ENCODE results near the gene MECP2. TPM values are rescaled to one million over a fixed set of nuclear protein-coding genes. Genes with fewer than 3 reads are reported as not detected.

Gene MECP2
- total RNA-seq, 1 experiment from 2014 or later = 20.4 TPM

- Histone ChIP-seq H3K79me2 (ENCODE audit: low read length) (no peaks in the 10 kb centered on the region), H3K4me1 (ENCODE audit: low read length) (no peaks in the 10 kb centered on the region)
These were observed 24.4 kb upstream of the MECP2 start for GRCh38 chrX:154121961-154122360.

DNA sequence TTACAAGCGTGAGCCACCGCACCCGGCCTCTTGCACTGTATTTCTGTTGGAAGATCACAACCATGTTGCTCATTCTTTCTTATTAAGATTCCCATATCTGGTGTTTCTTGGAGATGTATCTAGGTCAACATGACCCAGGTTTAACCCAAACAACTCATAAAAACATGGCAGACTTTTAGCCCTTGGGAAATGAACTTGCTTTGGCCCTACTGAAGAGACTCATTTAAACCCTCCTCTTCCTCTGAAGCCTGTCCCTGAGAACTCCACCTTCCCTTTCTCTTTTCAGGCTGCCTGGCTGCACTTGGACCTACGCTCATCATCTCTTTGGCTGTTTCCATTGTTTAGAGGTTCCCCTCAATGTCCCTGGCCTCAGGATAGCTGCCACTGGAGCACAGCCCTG is 23.7 kb upstream of the MECP2 start:
- Histone ChIP-seq H3K9me2 (replicated peaks; ENCODE audit: insufficient read depth, low read length) (no peaks in the 10 kb centered on the region), H3K4me1 (ENCODE audit: low read length) (no peaks in the 10 kb centered on the region), H3K79me2 (ENCODE audit: low read length) (no peaks in the 10 kb centered on the region), H3K9ac (ENCODE audit: low read length) (no peak overlapping the region), H2AFZ (ENCODE audit: low read length) (no peak overlapping the region), H3K36me3 (ENCODE audit: insufficient read depth, low read length) (no peaks in the 10 kb centered on the region), H3K9me3 (ENCODE audit: low read length) (no peaks in the 10 kb centered on the region), H4K20me1 (ENCODE audit: insufficient read depth, low read depth, low read length) (no peaks in the 10 kb centered on the region), H3K27ac (ENCODE audit: low read length) (no peak overlapping the region), H3K4me3 (ENCODE audit: low read length) (no peak overlapping the region), H3K4me2 (ENCODE audit: low read depth, low read length, poor library complexity, severe bottlenecking) (no peak overlapping the region), H3K27me3 (ENCODE audit: low read length) (0 out of 2 replicates have a peak, but pooled peaks cover 4% of the 10 kb centered on the region)
- DNase-seq = no peak

More at GRCh38 chrX:154121961-154122360, 24.4 kb upstream of the MECP2 start:
- Histone ChIP-seq H3K27me3 (ENCODE audit: low read length) (0 out of 2 replicates have a peak, but pooled peaks cover 4% of the 10 kb centered on the region), H3K36me3 (ENCODE audit: insufficient read depth, low read length) (no peaks in the 10 kb centered on the region), H3K9me3 (ENCODE audit: low read length) (no peaks in the 10 kb centered on the region), H2AFZ (ENCODE audit: low read length) (no peak overlapping the region), H3K9me2 (replicated peaks; ENCODE audit: insufficient read depth, low read length) (no peaks in the 10 kb centered on the region), H3K4me3 (ENCODE audit: low read length) (no peak overlapping the region), H3K9ac (ENCODE audit: low read length) (no peak overlapping the region), H4K20me1 (ENCODE audit: insufficient read depth, low read depth, low read length) (no peaks in the 10 kb centered on the region), H3K27ac (ENCODE audit: low read length) (no peak overlapping the region), H3K4me2 (ENCODE audit: low read depth, low read length, poor library complexity, severe bottlenecking) (no peak overlapping the region)
- DNase-seq = no peak

DNA sequence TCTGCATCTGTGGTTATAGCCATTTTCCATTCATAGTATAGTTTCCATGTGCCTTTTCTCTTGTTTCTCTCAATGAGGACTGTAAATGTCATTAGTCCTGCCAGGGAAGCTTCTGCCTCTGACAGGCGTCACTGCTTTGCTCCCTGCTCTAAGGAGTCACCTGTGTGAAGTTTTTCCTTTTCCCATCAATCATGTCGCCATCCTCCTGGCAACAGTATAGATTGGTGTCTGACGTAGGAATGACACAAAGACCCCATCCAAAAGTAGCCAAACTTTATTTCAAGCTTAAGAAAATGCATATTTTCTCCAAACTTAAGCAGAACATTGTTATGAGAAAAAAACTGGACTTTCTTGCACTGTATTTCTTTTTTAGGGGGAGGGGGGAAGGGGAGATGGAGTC is 23.1 kb upstream of the MECP2 start:
- no peak overlapping the region for H3K9ac ChIP-seq (ENCODE audit: low read length)
- H3K9me3 ChIP-seq (ENCODE audit: low read length) = no peaks in the 10 kb centered on the region
- H3K27me3 ChIP-seq (ENCODE audit: low read length) = 0 out of 2 replicates have a peak, but pooled peaks cover 4% of the 10 kb centered on the region
- H2AFZ ChIP-seq (ENCODE audit: low read length) = no peak overlapping the region
- no peak overlapping the region for H3K4me2 ChIP-seq (ENCODE audit: low read depth, low read length, poor library complexity, severe bottlenecking)
- H3K27ac ChIP-seq (ENCODE audit: low read length) = no peak overlapping the region
- no peaks in the 10 kb centered on the region for H3K9me2 ChIP-seq (replicated peaks; ENCODE audit: insufficient read depth, low read length)
- H3K36me3 ChIP-seq (ENCODE audit: insufficient read depth, low read length) = no peaks in the 10 kb centered on the region
- H3K4me1 ChIP-seq (ENCODE audit: low read length) = no peaks in the 10 kb centered on the region
- DNase-seq = no peak
- no peaks in the 10 kb centered on the region for H3K79me2 ChIP-seq (ENCODE audit: low read length)
- H4K20me1 ChIP-seq (ENCODE audit: insufficient read depth, low read depth, low read length) = no peaks in the 10 kb centered on the region
- no peak overlapping the region for H3K4me3 ChIP-seq (ENCODE audit: low read length)

DNA sequence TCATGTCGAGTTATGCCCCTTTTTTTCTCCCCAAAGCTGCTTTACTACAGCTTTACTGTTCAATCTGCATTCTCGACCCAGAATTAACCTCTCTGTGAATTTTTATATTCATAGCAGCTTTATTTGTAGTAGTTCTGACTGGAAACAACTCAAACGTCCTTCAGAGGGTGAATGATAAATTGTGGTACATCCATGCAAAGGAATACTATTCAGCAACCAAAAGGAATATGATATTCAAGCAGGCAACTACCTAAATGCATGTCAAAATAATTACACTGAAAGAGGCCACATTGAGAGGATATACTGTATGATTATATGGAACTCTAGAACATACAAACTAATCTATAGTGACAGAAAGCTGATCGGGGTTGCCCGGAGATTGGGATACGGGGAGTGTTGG is 20.0 kb upstream of the MECP2 start:
- no peak overlapping the region for H3K9ac ChIP-seq (ENCODE audit: low read length)
- H3K4me2 ChIP-seq (ENCODE audit: low read depth, low read length, poor library complexity, severe bottlenecking) = no peak overlapping the region
- H3K9me2 ChIP-seq (replicated peaks; ENCODE audit: insufficient read depth, low read length) = no peaks in the 10 kb centered on the region
- no peak overlapping the region for H2AFZ ChIP-seq (ENCODE audit: low read length)
- H3K4me1 ChIP-seq (ENCODE audit: low read length) = no peaks in the 10 kb centered on the region
- 0 out of 2 replicates have a peak, but pooled peaks cover 4% of the 10 kb centered on the region for H3K27me3 ChIP-seq (ENCODE audit: low read length)
- H4K20me1 ChIP-seq (ENCODE audit: insufficient read depth, low read depth, low read length) = no peaks in the 10 kb centered on the region
- no peaks in the 10 kb centered on the region for H3K36me3 ChIP-seq (ENCODE audit: insufficient read depth, low read length)
- no peak overlapping the region for H3K27ac ChIP-seq (ENCODE audit: low read length)
- no peaks in the 10 kb centered on the region for H3K9me3 ChIP-seq (ENCODE audit: low read length)
- no peak for DNase-seq
- no peaks in the 10 kb centered on the region for H3K79me2 ChIP-seq (ENCODE audit: low read length)
- H3K4me3 ChIP-seq (ENCODE audit: low read length) = no peak overlapping the region

DNA sequence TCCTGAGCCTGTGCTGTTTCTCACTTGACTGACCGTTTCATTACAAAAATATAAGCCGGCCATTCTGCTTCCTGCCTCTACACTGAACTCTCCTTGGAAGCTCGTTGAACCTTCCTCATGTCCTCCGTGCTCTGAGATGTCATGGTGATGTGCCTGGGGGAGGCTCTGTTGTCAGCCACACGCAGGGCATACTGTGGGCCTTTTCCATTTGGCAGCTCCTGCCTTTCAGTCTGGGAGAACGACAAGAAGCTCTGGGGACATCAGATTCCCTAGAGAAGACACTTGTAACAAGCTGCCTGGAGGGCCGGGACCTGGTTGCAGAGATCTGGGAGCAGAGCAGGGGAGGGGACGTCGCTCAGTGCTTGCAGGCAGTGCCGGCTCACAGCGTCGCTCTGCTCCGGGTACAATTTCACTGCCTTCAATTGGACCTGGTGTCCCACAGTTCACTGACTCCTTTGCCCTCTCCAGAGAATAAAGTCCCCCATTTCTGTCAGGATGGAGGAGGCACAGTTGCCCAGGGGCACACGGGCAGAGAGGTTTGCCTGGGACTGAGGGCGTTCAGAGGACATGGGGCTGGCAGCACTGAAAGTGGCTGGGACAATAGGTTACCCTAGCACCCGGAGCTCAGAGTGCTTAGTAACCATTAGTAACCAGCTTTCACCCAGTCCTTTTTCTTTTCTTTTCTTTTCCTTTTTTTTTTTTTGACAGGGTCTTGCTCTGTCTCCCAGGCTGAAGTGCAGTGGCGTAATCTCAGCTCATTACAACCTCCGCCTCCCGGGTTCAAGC is 19.1 kb upstream of the MECP2 start:
- Histone ChIP-seq H3K9ac (ENCODE audit: low read length) (no peak overlapping the region), H2AFZ (ENCODE audit: low read length) (no peak overlapping the region)

GRCh38 chrX:154115750-154116149 is 18.2 kb upstream of the MECP2 start:
- H3K36me3 ChIP-seq (ENCODE audit: insufficient read depth, low read length) = no peaks in the 10 kb centered on the region
- H3K27me3 ChIP-seq (ENCODE audit: low read length) = 0 out of 2 replicates have a peak, but pooled peaks cover 4% of the 10 kb centered on the region
- H3K4me2 ChIP-seq (ENCODE audit: low read depth, low read length, poor library complexity, severe bottlenecking) = no peak overlapping the region
- no peak overlapping the region for H2AFZ ChIP-seq (ENCODE audit: low read length)
- DNase-seq = no peak
- H4K20me1 ChIP-seq (ENCODE audit: insufficient read depth, low read depth, low read length) = no peaks in the 10 kb centered on the region
- no peaks in the 10 kb centered on the region for H3K79me2 ChIP-seq (ENCODE audit: low read length)
- no peak overlapping the region for H3K4me3 ChIP-seq (ENCODE audit: low read length)
- no peaks in the 10 kb centered on the region for H3K9me3 ChIP-seq (ENCODE audit: low read length)
- no peaks in the 10 kb centered on the region for H3K9me2 ChIP-seq (replicated peaks; ENCODE audit: insufficient read depth, low read length)
- H3K9ac ChIP-seq (ENCODE audit: low read length) = no peak overlapping the region
- no peaks in the 10 kb centered on the region for H3K4me1 ChIP-seq (ENCODE audit: low read length)
- no peak overlapping the region for H3K27ac ChIP-seq (ENCODE audit: low read length)

More for the DNA sequence above, 19.1 kb upstream of the MECP2 start:
- H3K79me2 ChIP-seq (ENCODE audit: low read length) = no peaks in the 10 kb centered on the region
- no peak overlapping the region for H3K27ac ChIP-seq (ENCODE audit: low read length)
- H4K20me1 ChIP-seq (ENCODE audit: insufficient read depth, low read depth, low read length) = no peaks in the 10 kb centered on the region
- no peak overlapping the region for H3K4me3 ChIP-seq (ENCODE audit: low read length)
- H3K27me3 ChIP-seq (ENCODE audit: low read length) = 0 out of 2 replicates have a peak, but pooled peaks cover 4% of the 10 kb centered on the region
- no peaks in the 10 kb centered on the region for H3K9me3 ChIP-seq (ENCODE audit: low read length)
- no peaks in the 10 kb centered on the region for H3K9me2 ChIP-seq (replicated peaks; ENCODE audit: insufficient read depth, low read length)
- H3K4me2 ChIP-seq (ENCODE audit: low read depth, low read length, poor library complexity, severe bottlenecking) = no peak overlapping the region
- DNase-seq = no peak
- H3K4me1 ChIP-seq (ENCODE audit: low read length) = no peaks in the 10 kb centered on the region
- no peaks in the 10 kb centered on the region for H3K36me3 ChIP-seq (ENCODE audit: insufficient read depth, low read length)

DNA sequence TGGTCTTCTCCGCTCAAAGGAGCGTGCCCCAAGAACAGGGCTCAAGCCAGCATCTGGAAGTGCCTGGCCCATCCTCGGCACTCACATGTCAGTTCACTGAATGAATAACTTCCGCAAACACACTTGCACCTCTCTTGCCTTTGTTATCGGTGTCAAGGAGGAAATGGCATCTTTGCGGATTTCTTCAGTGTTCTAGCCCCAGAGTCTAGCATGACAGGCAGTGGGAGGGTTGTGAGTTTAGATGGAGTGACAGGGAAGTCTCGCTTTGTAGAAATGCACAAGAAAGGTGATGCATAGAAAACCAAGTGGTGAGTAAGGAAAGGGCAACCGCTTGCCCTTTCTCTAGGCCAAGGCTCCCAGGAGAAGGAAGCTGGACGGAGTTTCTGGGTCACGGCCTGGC is 17.6 kb upstream of the MECP2 start:
- Histone ChIP-seq H3K79me2 (ENCODE audit: low read length) (no peaks in the 10 kb centered on the region), H3K27ac (ENCODE audit: low read length) (no peak overlapping the region), H3K36me3 (ENCODE audit: insufficient read depth, low read length) (no peaks in the 10 kb centered on the region), H3K4me3 (ENCODE audit: low read length) (no peak overlapping the region), H3K9me3 (ENCODE audit: low read length) (no peaks in the 10 kb centered on the region), H3K9ac (ENCODE audit: low read length) (no peak overlapping the region), H2AFZ (ENCODE audit: low read length) (no peak overlapping the region), H3K27me3 (ENCODE audit: low read length) (0 out of 2 replicates have a peak, but pooled peaks cover 4% of the 10 kb centered on the region), H4K20me1 (ENCODE audit: insufficient read depth, low read depth, low read length) (no peaks in the 10 kb centered on the region), H3K9me2 (replicated peaks; ENCODE audit: insufficient read depth, low read length) (no peaks in the 10 kb centered on the region), H3K4me2 (ENCODE audit: low read depth, low read length, poor library complexity, severe bottlenecking) (no peak overlapping the region), H3K4me1 (ENCODE audit: low read length) (no peaks in the 10 kb centered on the region)
- no peak for DNase-seq

DNA sequence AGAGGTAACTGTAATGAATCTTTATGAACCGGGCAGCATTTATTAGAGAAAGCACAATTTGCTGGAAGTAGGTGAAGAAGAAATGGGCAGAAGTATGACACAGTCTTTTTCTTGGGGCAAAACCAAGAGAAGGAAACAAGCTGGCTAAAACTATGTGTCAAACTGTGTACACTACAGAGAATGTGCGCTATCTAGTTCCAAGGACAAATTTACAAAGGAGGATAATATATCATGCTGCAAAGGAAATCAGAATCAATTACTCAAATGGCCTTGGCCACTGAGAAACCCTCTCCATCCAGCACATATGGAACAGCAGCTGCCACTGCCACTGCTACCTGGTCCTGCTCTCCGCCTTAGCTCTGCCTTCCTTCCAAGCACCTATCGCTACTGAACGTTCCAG is 17.1 kb upstream of the MECP2 start:
- Histone ChIP-seq H2AFZ (ENCODE audit: low read length) (no peak overlapping the region), H3K9me2 (replicated peaks; ENCODE audit: insufficient read depth, low read length) (no peaks in the 10 kb centered on the region), H3K36me3 (ENCODE audit: insufficient read depth, low read length) (no peaks in the 10 kb centered on the region), H3K4me3 (ENCODE audit: low read length) (no peak overlapping the region), H3K9me3 (ENCODE audit: low read length) (no peaks in the 10 kb centered on the region), H3K4me2 (ENCODE audit: low read depth, low read length, poor library complexity, severe bottlenecking) (no peak overlapping the region), H3K9ac (ENCODE audit: low read length) (no peak overlapping the region), H3K27me3 (ENCODE audit: low read length) (0 out of 2 replicates have a peak, but pooled peaks cover 4% of the 10 kb centered on the region), H3K27ac (ENCODE audit: low read length) (no peak overlapping the region), H3K79me2 (ENCODE audit: low read length) (no peaks in the 10 kb centered on the region), H3K4me1 (ENCODE audit: low read length) (no peaks in the 10 kb centered on the region), H4K20me1 (ENCODE audit: insufficient read depth, low read depth, low read length) (no peaks in the 10 kb centered on the region)
- DNase-seq = no peak
